Measurements from ENCODE around the gene TTC23L.

Gene TTC23L

GRCh38 chr5:34898258-34898895 lies 59.4 kb downstream of the TTC23L start:
- no peaks in the 10 kb centered on the region for H3K4me1 ChIP-seq (ENCODE audit: control insufficient read depth in 1 of 2, insufficient read depth in 1 of 2, low read depth in 1 of 2, low read length in 1 of 2)
- no peaks in the 10 kb centered on the region for H3K36me3 ChIP-seq
- no peaks in the 10 kb centered on the region for H3K9me3 ChIP-seq
- no peak overlapping the region for H3K27ac ChIP-seq
- H3K4me3 ChIP-seq (ENCODE audit: low read depth in 1 of 2, low read length in 1 of 2), result no peak overlapping the region
- no peaks in the 10 kb centered on the region for H3K27me3 ChIP-seq
- TF ChIP-seq CTCF (IDR thresholded peaks at IDR 0.05), result no peak

GRCh38 chr5:34899066-34899465 lies 60.1 kb downstream of the TTC23L start:
- Histone ChIP-seq H3K27ac (no peak overlapping the region), H3K36me3 (no peaks in the 10 kb centered on the region), H3K4me3 (ENCODE audit: low read depth in 1 of 2, low read length in 1 of 2) (no peak overlapping the region), H3K9me3 (no peaks in the 10 kb centered on the region), H3K27me3 (no peaks in the 10 kb centered on the region), H3K4me1 (ENCODE audit: control insufficient read depth in 1 of 2, insufficient read depth in 1 of 2, low read depth in 1 of 2, low read length in 1 of 2) (no peaks in the 10 kb centered on the region)
- TF ChIP-seq CTCF (IDR thresholded peaks at IDR 0.05), result no peak

- Histone ChIP-seq H3K4me3 (ENCODE audit: low read depth in 1 of 2, low read length in 1 of 2) (no peak overlapping the region), H3K36me3 (no peaks in the 10 kb centered on the region), H3K4me1 (ENCODE audit: control insufficient read depth in 1 of 2, insufficient read depth in 1 of 2, low read depth in 1 of 2, low read length in 1 of 2) (peaks cover 0 to 2% of the 10 kb centered on the region in 2 experiments), H3K9me3 (no peaks in the 10 kb centered on the region), H3K27ac (no peak overlapping the region), H3K27me3 (no peaks in the 10 kb centered on the region)
- TF ChIP-seq CTCF (IDR thresholded peaks at IDR 0.05), result no peak
These were observed 61.7 kb downstream of the TTC23L start for GRCh38 chr5:34900652-34901051.

- TF ChIP-seq CTCF (IDR thresholded peaks at IDR 0.05), result no peak
- peaks cover 0 to 2% of the 10 kb centered on the region in 2 experiments for H3K4me1 ChIP-seq (ENCODE audit: control insufficient read depth in 1 of 2, insufficient read depth in 1 of 2, low read depth in 1 of 2, low read length in 1 of 2)
These were observed 64.3 kb downstream of the TTC23L start for GRCh38 chr5:34903260-34903659.

GRCh38 chr5:34905564-34905963 lies 66.6 kb downstream of the TTC23L start:
- H3K36me3 ChIP-seq, result peaks cover 22% of the 10 kb centered on the region
- no peak overlapping the region for H3K4me3 ChIP-seq (ENCODE audit: low read depth in 1 of 2, low read length in 1 of 2)
- peaks cover 0 to 2% of the 10 kb centered on the region in 2 experiments for H3K4me1 ChIP-seq (ENCODE audit: control insufficient read depth in 1 of 2, insufficient read depth in 1 of 2, low read depth in 1 of 2, low read length in 1 of 2)
- no peaks in the 10 kb centered on the region for H3K27me3 ChIP-seq
- H3K27ac ChIP-seq, result no peak overlapping the region
- no peak for TF ChIP-seq CTCF (IDR thresholded peaks at IDR 0.05)
- H3K9me3 ChIP-seq, result no peaks in the 10 kb centered on the region

More at GRCh38 chr5:34903260-34903659, 64.3 kb downstream of the TTC23L start:
- H3K27ac ChIP-seq, result no peak overlapping the region
- peaks cover 8% of the 10 kb centered on the region for H3K36me3 ChIP-seq
- H3K4me3 ChIP-seq (ENCODE audit: low read depth in 1 of 2, low read length in 1 of 2), result no peak overlapping the region
- H3K9me3 ChIP-seq, result no peaks in the 10 kb centered on the region
- H3K27me3 ChIP-seq, result no peaks in the 10 kb centered on the region

All from neutrophil (primary cell).